HEK293 (cell line): ENCODE data around the gene FOXL2NB.

ENCODE experiments used
- CTCF ChIA-PET: fragments of 350-600 bp; formaldehyde crosslinking; extraction: SDS; loops from one replicate; lab custom pipeline; 2021; ENCODE audit warnings: antibody characterized with exemption; lab: Yijun Ruan, JAX
- POLR2A ChIA-PET: fragments of 300-600 bp; formaldehyde crosslinking; extraction: SDS; loops from one replicate; lab custom pipeline; 2020; ENCODE audit warnings: antibody characterized with exemption, inconsistent platforms; lab: Yijun Ruan, JAX
- H3K27ac ChIP-seq: fragments of 200-500 bp; sonication (Bioruptor generic); 2 replicates; pipeline ENCODE4 v1.5.1; 2014; ENCODE audit warnings: low read depth, low read length, control low read depth, inconsistent platforms; ENCODE audit errors: extremely low read depth
- H3K36me3 ChIP-seq, 2 experiments: fragments of 200-500 bp in 1 of 2; sonication (Bioruptor generic) in 1 of 2; 1 replicate in 1 of 2; 2 replicates in 1 of 2; pipeline ENCODE4 v1.5.1; 2014 to 2017; ENCODE audit warnings: inconsistent platforms in 2 of 2, low read length in 2 of 2; ENCODE audit not compliant: control insufficient read depth in 2 of 2, insufficient read depth in 1 of 2
- H3K4me1 ChIP-seq: fragments of 200-500 bp; sonication (Bioruptor generic); 2 replicates; pipeline ENCODE4 v1.5.1; 2014; ENCODE audit warnings: mild to moderate bottlenecking, low read length, inconsistent platforms; ENCODE audit not compliant: control insufficient read depth, insufficient read depth
- H3K4me3 ChIP-seq: 2 replicates; pipeline ENCODE4 v1.5.1; 2011; ENCODE audit warnings: low read depth, mild to moderate bottlenecking, control low read depth, low read length, moderate library complexity
- H3K9me3 ChIP-seq: fragments of 200-500 bp; sonication (Bioruptor generic); 2 replicates; pipeline ENCODE4 v1.5.1; 2014; ENCODE audit warnings: low read depth, low read length, inconsistent platforms; ENCODE audit not compliant: control insufficient read depth, insufficient read depth
- FEZF1 ChIP-seq: fragments of 450-650 bp; formaldehyde crosslinking; IDR thresholded peaks from 2 replicates; pipeline ENCODE4 v1.5.1; 2016; ENCODE audit warnings: missing biosample characterization, missing genetic modification characterization
- GLI2 ChIP-seq: fragments of 450-650 bp; formaldehyde crosslinking; IDR thresholded peaks from 2 replicates; pipeline ENCODE4; 2017; ENCODE audit warnings: missing biosample characterization, missing genetic modification characterization, low read depth, borderline replicate concordance
- HOXD13 ChIP-seq: sonication (generic); formaldehyde crosslinking; IDR thresholded peaks from 2 replicates; pipeline ENCODE4 v1.8.0; 2022; ENCODE audit warnings: missing genetic modification reagents, borderline replicate concordance
- KLF10 ChIP-seq: fragments of 450-650 bp; IDR thresholded peaks from 2 replicates; pipeline ENCODE4 v1.5.1; 2018; ENCODE audit warnings: missing biosample characterization, mild to moderate bottlenecking, missing genetic modification characterization
- KLF16 ChIP-seq: fragments of 450-650 bp; formaldehyde crosslinking; IDR thresholded peaks from 2 replicates; pipeline ENCODE4 v1.5.1; 2017; ENCODE audit warnings: missing biosample characterization, missing genetic modification characterization
- SP3 ChIP-seq: fragments of 450-650 bp; formaldehyde crosslinking; IDR thresholded peaks from 2 replicates; pipeline ENCODE4 v1.5.1; 2016; ENCODE audit warnings: missing biosample characterization, missing genetic modification characterization
- YY1 ChIP-seq: fragments of 450-650 bp; formaldehyde crosslinking; IDR thresholded peaks from 2 replicates; pipeline ENCODE4 v1.5.1; 2018; ENCODE audit warnings: missing biosample characterization, missing genetic modification characterization
- ZBTB17 ChIP-seq: fragments of 450-650 bp; formaldehyde crosslinking; IDR thresholded peaks from 2 replicates; pipeline ENCODE4 v1.5.1; 2016; ENCODE audit warnings: missing biosample characterization, missing genetic modification characterization
- ZBTB21 ChIP-seq: fragments of 450-650 bp; formaldehyde crosslinking; IDR thresholded peaks from 2 replicates; pipeline ENCODE4 v1.5.1; 2017; ENCODE audit warnings: missing biosample characterization, missing genetic modification characterization
- ZIC2 ChIP-seq: fragments of 450-650 bp; formaldehyde crosslinking; IDR thresholded peaks from 2 replicates; pipeline ENCODE4 v1.5.1; 2016; ENCODE audit warnings: missing biosample characterization, missing genetic modification characterization
- ZNF521 ChIP-seq: fragments of 450-650 bp; formaldehyde crosslinking; IDR thresholded peaks from 2 replicates; pipeline ENCODE4 v1.5.1; 2017; ENCODE audit warnings: missing biosample characterization, mild to moderate bottlenecking, missing genetic modification characterization
- ZNF558 ChIP-seq: fragments of 450-650 bp; formaldehyde crosslinking; IDR thresholded peaks from 2 replicates; pipeline ENCODE4 v1.5.1; 2016; ENCODE audit warnings: missing biosample characterization, missing genetic modification characterization
- ZNF561 ChIP-seq: fragments of 450-650 bp; IDR thresholded peaks from 2 replicates; pipeline ENCODE4 v1.5.1; 2018; ENCODE audit warnings: missing biosample characterization, missing genetic modification characterization, borderline replicate concordance
- ZNF610 ChIP-seq: fragments of 450-650 bp; formaldehyde crosslinking; IDR thresholded peaks from 2 replicates; pipeline ENCODE4 v1.5.1; 2016; ENCODE audit warnings: missing biosample characterization, missing genetic modification characterization, borderline replicate concordance
- ZNF621 ChIP-seq: fragments of 450-650 bp; formaldehyde crosslinking; IDR thresholded peaks from 2 replicates; pipeline ENCODE4 v1.5.1; 2017; ENCODE audit warnings: missing biosample characterization, missing genetic modification characterization
- ZNF660 ChIP-seq: fragments of 450-650 bp; IDR thresholded peaks from 2 replicates; pipeline ENCODE4 v1.5.1; 2018; ENCODE audit warnings: missing biosample characterization, mild to moderate bottlenecking, missing genetic modification characterization
- ZNF664 ChIP-seq: fragments of 450-650 bp; formaldehyde crosslinking; IDR thresholded peaks from 2 replicates; pipeline ENCODE4 v1.5.1; 2016; ENCODE audit warnings: missing biosample characterization, missing genetic modification characterization
- ZNF76 ChIP-seq: fragments of 450-650 bp; formaldehyde crosslinking; IDR thresholded peaks from 2 replicates; pipeline ENCODE4; 2016; ENCODE audit warnings: low read depth, missing biosample characterization, missing genetic modification characterization, borderline replicate concordance
- ZNF776 ChIP-seq: fragments of 450-650 bp; formaldehyde crosslinking; IDR thresholded peaks from 2 replicates; pipeline ENCODE4 v1.5.0; 2017; ENCODE audit warnings: missing biosample characterization, missing genetic modification characterization, borderline replicate concordance
- ZNF830 ChIP-seq: fragments of 450-650 bp; IDR thresholded peaks from 2 replicates; pipeline ENCODE4 v1.5.0; 2018; ENCODE audit warnings: missing biosample characterization, missing genetic modification characterization, low read depth, mild to moderate bottlenecking, moderate library complexity
- TF ChIP-seq, protein P1 (sequence below): fragments of 450-650 bp; formaldehyde crosslinking; optimal IDR thresholded peaks from 2 replicates; pipeline ENCODE3; 2016; ENCODE audit warnings: missing biosample characterization, mild to moderate bottlenecking, missing genetic modification characterization
- TF ChIP-seq, protein P2 (sequence below): fragments of 450-650 bp; formaldehyde crosslinking; IDR thresholded peaks from 2 replicates; pipeline ENCODE4 v1.5.1; 2016; ENCODE audit warnings: missing biosample characterization, missing genetic modification characterization
- TF ChIP-seq, protein P3 (sequence below): fragments of 450-650 bp; formaldehyde crosslinking; IDR thresholded peaks from 2 replicates; pipeline ENCODE4 v1.5.1; 2016; ENCODE audit warnings: missing biosample characterization, missing genetic modification characterization
- TF ChIP-seq, protein P4 (sequence below): IDR thresholded peaks from 2 replicates; pipeline ENCODE4 v1.6.1; 2011; ENCODE audit warnings: mild to moderate bottlenecking, low read depth, low read length, borderline replicate concordance
- TF ChIP-seq, protein P5 (sequence below): fragments of 450-650 bp; formaldehyde crosslinking; IDR thresholded peaks from 2 replicates; pipeline ENCODE4 v1.5.1; 2016; ENCODE audit warnings: missing biosample characterization, missing genetic modification characterization

Gene FOXL2NB

DNA sequence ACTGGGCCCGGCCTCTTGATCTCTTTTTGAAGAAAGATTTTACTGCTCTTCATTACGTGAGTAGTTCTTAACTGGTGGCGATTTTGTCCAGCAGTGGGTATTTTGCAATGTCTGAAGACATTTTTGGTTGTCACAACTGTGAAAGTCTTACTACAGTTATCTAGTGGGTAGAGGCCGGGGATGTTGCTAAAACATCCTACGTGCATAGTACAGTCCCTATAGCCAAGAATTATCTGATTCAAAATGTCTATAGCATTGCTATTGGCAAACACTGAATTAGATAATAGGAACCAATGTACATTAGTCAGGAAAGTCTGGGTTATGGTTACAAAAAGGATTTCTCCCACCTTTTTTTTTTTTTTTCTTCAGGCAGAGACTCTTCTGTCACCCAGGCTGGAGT, 38.2 kb upstream of the FOXL2NB start (continued):
- TF ChIP-seq YY1 (tag by site-specific recombination) (no peak), ZNF610 (no peak), KLF16 (tag by site-specific recombination) (no peak), ZNF558 (tag by site-specific recombination) (no peak)
- TF ChIP-seq, protein P1, sequence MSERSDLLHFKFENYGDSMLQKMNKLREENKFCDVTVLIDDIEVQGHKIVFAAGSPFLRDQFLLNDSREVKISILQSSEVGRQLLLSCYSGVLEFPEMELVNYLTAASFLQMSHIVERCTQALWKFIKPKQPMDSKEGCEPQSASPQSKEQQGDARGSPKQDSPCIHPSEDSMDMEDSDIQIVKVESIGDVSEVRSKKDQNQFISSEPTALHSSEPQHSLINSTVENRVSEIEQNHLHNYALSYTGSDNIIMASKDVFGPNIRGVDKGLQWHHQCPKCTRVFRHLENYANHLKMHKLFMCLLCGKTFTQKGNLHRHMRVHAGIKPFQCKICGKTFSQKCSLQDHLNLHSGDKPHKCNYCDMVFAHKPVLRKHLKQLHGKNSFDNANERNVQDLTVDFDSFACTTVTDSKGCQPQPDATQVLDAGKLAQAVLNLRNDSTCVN (tag by site-specific recombination), result no peak
- TF ChIP-seq, protein P2, sequence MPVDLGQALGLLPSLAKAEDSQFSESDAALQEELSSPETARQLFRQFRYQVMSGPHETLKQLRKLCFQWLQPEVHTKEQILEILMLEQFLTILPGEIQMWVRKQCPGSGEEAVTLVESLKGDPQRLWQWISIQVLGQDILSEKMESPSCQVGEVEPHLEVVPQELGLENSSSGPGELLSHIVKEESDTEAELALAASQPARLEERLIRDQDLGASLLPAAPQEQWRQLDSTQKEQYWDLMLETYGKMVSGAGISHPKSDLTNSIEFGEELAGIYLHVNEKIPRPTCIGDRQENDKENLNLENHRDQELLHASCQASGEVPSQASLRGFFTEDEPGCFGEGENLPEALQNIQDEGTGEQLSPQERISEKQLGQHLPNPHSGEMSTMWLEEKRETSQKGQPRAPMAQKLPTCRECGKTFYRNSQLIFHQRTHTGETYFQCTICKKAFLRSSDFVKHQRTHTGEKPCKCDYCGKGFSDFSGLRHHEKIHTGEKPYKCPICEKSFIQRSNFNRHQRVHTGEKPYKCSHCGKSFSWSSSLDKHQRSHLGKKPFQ (tag by site-specific recombination), result no peak
- TF ChIP-seq, all 188 proteins: peak for 0

DNA sequence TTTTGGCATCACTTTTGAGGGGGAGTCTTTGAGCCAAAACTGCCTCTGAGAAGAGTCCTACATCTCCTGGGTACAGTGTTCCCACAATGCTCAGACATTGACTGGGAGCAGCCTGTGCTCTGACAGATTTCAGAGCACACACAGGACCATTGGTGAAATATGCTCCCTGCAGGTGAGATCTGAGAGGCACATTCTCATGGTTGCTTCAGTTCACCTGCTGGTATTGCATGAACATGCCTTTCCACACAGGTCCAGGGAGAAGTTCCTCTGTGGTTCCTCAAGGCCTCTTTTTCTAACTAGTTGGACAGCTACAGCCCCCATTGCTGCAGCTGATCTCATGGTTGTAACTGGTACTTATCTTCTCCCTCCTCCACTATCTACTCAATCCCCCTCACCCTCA, 37.1 kb upstream of the FOXL2NB start:
- no peak overlapping the region for H3K27ac ChIP-seq
- POLR2A ChIA-PET, result no interaction called here
- H3K4me1 ChIP-seq, result no peaks in the 10 kb centered on the region
- H3K9me3 ChIP-seq, result no peaks in the 10 kb centered on the region
- H3K36me3 ChIP-seq, result no peaks in the 10 kb centered on the region
- no peak for TF ChIP-seq ZNF561 (tag by site-specific recombination)
- TF ChIP-seq HOXD13 (CRISPR knock-in tag), result no peak
- no peak for TF ChIP-seq ZIC2 (tag by site-specific recombination)
- no peak for TF ChIP-seq KLF10 (tag by site-specific recombination)
- TF ChIP-seq ZNF664 (tag by site-specific recombination), result no peak
- TF ChIP-seq ZNF830, result no peak
- TF ChIP-seq ZBTB21 (tag by site-specific recombination), result no peak
- TF ChIP-seq ZNF621, result no peak
- TF ChIP-seq, protein P3, sequence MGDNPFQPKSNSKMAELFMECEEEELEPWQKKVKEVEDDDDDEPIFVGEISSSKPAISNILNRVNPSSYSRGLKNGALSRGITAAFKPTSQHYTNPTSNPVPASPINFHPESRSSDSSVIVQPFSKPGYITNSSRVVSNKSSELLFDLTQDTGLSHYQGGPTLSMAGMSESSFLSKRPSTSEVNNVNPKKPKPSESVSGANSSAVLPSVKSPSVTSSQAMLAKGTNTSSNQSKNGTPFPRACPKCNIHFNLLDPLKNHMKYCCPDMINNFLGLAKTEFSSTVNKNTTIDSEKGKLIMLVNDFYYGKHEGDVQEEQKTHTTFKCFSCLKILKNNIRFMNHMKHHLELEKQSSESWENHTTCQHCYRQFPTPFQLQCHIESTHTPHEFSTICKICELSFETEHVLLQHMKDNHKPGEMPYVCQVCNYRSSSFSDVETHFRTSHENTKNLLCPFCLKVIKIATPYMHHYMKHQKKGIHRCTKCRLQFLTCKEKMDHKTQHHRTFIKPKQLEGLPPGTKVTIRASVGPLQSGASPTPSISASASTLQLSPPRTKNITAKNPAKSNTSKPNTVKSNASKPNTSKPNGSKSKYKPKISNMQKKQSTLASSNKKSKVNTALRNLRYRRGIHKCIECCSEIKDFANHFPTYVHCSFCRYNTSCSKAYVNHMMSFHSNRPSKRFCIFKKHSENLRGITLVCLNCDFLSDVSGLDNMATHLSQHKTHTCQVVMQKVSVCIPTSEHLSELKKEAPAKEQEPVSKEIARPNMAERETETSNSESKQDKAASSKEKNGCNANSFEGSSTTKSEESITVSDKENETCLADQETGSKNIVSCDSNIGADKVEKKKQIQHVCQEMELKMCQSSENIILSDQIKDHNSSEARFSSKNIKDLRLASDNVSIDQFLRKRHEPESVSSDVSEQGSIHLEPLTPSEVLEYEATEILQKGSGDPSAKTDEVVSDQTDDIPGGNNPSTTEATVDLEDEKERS (tag by site-specific recombination), result no peak
- no peak for TF ChIP-seq FEZF1 (tag by site-specific recombination)
- no peak for TF ChIP-seq ZNF660
- TF ChIP-seq ZNF76 (tag by site-specific recombination), result no peak
- TF ChIP-seq, protein P4, sequence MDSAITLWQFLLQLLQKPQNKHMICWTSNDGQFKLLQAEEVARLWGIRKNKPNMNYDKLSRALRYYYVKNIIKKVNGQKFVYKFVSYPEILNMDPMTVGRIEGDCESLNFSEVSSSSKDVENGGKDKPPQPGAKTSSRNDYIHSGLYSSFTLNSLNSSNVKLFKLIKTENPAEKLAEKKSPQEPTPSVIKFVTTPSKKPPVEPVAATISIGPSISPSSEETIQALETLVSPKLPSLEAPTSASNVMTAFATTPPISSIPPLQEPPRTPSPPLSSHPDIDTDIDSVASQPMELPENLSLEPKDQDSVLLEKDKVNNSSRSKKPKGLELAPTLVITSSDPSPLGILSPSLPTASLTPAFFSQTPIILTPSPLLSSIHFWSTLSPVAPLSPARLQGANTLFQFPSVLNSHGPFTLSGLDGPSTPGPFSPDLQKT, result no peak
- TF ChIP-seq ZNF776 (tag by site-specific recombination), result no peak
- TF ChIP-seq, protein P5, sequence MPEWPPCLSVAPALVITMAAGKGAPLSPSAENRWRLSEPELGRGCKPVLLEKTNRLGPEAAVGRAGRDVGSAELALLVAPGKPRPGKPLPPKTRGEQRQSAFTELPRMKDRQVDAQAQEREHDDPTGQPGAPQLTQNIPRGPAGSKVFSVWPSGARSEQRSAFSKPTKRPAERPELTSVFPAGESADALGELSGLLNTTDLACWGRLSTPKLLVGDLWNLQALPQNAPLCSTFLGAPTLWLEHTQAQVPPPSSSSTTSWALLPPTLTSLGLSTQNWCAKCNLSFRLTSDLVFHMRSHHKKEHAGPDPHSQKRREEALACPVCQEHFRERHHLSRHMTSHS, result no peak
- TF ChIP-seq GLI2 (tag by site-specific recombination), result no peak
- no peak for TF ChIP-seq SP3
- TF ChIP-seq ZBTB17 (tag by site-specific recombination), result no peak
- no peak for TF ChIP-seq ZNF521 (tag by site-specific recombination)
- TF ChIP-seq, all 188 proteins: peak for 0
- no peak overlapping the region for H3K4me3 ChIP-seq
- CTCF ChIA-PET, result interaction anchor here (2.0 kb wide), 1 partner anchor 315 kb away, joined by 10 read pairs; the partner anchor contains the start of gene CEP70
